ENCODE results near the gene TMEM232. TPM values are rescaled to one million over a fixed set of nuclear protein-coding genes. Genes with fewer than 3 reads are reported as not detected.

TMEM232 gene
- total RNA-seq (2.0 TPM), polyA plus RNA-seq (2.3 TPM)
- long read RNA-seq, donor 1: 0 reads
- long read RNA-seq, donor 2: 0 reads
- long read RNA-seq, donor 3: 0 reads
- long read RNA-seq, donor 4: 0 reads
- long read RNA-seq, donor 5: 0 reads
- long read RNA-seq, donor 6: 0 reads
- long read RNA-seq, donor 7: 0 reads
- long read RNA-seq, donor 8: 0 reads
- long read RNA-seq, donor 9: 0 reads
- long read RNA-seq, donor 10, partial matches to known transcripts: 0 of 11 reads
- long read RNA-seq, donor 10, other reads (novel, unspliced or antisense): 11 of 11 reads

DNA sequence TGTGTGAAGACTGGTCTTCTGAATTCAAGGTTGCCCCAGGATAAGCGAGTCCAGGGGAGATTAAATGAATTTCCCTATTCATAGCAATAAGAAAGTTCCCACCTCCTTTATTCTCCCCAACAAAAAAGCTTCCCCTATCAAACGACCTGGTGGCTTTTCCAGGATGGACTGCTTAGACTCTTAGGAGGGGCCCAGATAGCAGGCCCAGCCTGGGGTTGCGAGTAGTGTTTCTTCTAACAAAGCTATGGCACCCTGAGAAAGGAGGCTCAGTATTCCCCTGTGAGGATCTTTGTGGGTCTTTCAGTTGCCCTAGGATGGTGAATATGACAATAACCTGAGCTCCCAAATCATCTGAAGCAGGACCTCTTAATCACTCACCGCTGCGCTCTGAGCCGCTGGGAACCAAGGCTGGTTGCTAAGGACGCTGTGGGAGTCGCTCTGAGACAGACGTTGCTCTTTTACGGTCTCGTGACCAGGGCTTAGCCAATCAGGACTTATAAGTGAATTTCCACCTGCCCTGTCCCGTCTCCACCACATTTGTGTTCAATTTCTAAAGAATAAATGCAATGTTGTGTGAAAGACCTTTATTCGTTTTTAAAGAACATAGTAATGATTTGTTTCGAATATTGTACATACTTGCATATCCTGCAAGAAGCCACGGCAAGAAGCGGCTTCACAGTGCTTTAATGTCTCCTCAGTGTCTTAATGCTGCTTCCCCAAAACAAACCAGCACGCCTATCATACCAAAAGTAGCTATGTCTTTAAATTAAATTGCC, at the start of gene TMEM232:
Gene TMEM232, minus strand, starts transcription at position 423 of the 776 bp plus-strand sequence. CDS start 59,319 bp downstream, outside the sequence.
- Histone ChIP-seq H3K27me3 (ENCODE audit: control insufficient read depth in 2 of 2, insufficient read depth in 1 of 2, low read length in 1 of 2) (no peaks in the 10 kb centered on the region), H3K4me3 (ENCODE audit: low read length in 2 of 2) (peak within 1 kb of the TSS; percentile 57 to 62), H3K9me3 (ENCODE audit: control insufficient read depth in 2 of 2, insufficient read depth in 1 of 2, low read length in 1 of 2) (peaks cover 0 to 3% of the 10 kb centered on the region in 2 donors), H3K4me1 (ENCODE audit: control insufficient read depth in 2 of 2, insufficient read depth in 2 of 2, low read length in 2 of 2) (no peaks in the 10 kb centered on the region), H3K36me3 (ENCODE audit: control insufficient read depth in 2 of 2, insufficient read depth in 2 of 2, low read length in 1 of 2) (no peaks in the 10 kb centered on the region), H3K27ac (ENCODE audit: low read depth in 1 of 2, low read length in 1 of 2) (peak within 1 kb of the TSS in 1 of 2 donors; percentile 3)
- DNase-seq (ENCODE audit: low read depth in 6 of 9, low spot score in 9 of 9): peak; percentile 46 to 91 (median 77)
- WGBS: 32% methylated on average over 17 of the region's 17 CpGs

DNA sequence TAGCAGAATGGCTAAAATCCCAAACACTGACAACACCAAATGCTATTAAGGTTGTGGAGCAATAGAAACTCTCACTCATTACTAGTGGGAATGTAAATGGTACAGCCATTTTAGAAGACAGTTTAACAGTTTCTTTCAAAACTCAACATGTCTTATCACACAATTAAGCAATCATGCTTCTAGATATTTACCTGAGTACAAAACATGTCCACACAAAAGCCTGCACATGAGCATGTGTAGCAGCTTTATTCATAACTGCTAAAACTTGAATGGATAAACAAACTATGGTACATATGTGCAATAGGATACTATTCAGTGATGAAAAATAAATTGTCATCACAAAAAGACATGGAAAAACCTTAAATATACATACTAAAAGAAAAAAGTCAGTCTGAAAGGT, 43.8 kb upstream of the TMEM232 start:
- no peak overlapping the region for H3K27ac ChIP-seq (ENCODE audit: low read depth in 1 of 2, low read length in 1 of 2)
- DNase-seq (ENCODE audit: low read depth in 6 of 9, low spot score in 9 of 9): no peak
- no peaks in the 10 kb centered on the region for H3K4me1 ChIP-seq (ENCODE audit: control insufficient read depth in 2 of 2, insufficient read depth in 2 of 2, low read length in 2 of 2)
- H3K27me3 ChIP-seq (ENCODE audit: control insufficient read depth in 2 of 2, insufficient read depth in 1 of 2, low read length in 1 of 2): no peaks in the 10 kb centered on the region
- no peaks in the 10 kb centered on the region for H3K9me3 ChIP-seq (ENCODE audit: control insufficient read depth in 2 of 2, insufficient read depth in 1 of 2, low read length in 1 of 2)
- no peaks in the 10 kb centered on the region for H3K36me3 ChIP-seq (ENCODE audit: control insufficient read depth in 2 of 2, insufficient read depth in 2 of 2, low read length in 1 of 2)
- H3K4me3 ChIP-seq (ENCODE audit: low read length in 2 of 2): no peak overlapping the region

DNA sequence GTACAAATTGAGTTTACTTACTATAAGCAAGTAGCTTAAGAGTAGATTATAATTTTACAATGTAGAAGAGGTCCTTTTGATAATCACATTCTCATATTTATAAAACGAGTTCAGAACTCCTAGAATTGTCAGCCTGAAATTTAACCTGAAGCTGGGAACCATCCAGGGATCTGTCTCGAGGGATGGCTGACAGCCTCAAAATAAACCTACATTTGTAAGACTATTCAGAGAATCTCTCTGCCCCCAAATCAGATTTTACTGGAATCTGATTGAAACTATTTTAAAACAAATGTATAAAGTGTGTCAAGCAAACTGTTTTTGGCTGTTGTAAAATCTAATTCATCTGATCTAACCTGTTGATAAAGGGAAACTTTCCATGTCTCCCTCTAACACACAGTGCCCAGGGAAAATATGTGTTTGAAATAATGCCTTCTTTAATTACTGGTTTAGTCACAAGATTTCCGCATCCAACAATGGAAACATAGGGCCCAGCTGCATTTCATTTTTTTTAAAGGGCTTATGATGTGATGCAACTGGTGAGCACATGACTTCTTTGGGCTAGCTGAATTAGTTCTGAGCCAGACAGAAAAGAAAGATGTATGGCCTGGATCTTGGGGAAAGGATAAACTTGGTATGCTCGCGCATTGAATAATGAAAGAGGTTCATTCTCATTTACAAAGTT, 42.7 kb upstream of the TMEM232 start:
- 82% methylated on average over 5 of the region's 5 CpGs for WGBS
- H3K4me1 ChIP-seq (ENCODE audit: control insufficient read depth in 2 of 2, insufficient read depth in 2 of 2, low read length in 2 of 2): no peaks in the 10 kb centered on the region
- no peak overlapping the region for H3K27ac ChIP-seq (ENCODE audit: low read depth in 1 of 2, low read length in 1 of 2)
- no peaks in the 10 kb centered on the region for H3K36me3 ChIP-seq (ENCODE audit: control insufficient read depth in 2 of 2, insufficient read depth in 2 of 2, low read length in 1 of 2)
- H3K4me3 ChIP-seq (ENCODE audit: low read length in 2 of 2): no peak overlapping the region
- DNase-seq (ENCODE audit: low read depth in 6 of 9, low spot score in 9 of 9): no peak
- H3K27me3 ChIP-seq (ENCODE audit: control insufficient read depth in 2 of 2, insufficient read depth in 1 of 2, low read length in 1 of 2): no peaks in the 10 kb centered on the region
- no peaks in the 10 kb centered on the region for H3K9me3 ChIP-seq (ENCODE audit: control insufficient read depth in 2 of 2, insufficient read depth in 1 of 2, low read length in 1 of 2)

DNA sequence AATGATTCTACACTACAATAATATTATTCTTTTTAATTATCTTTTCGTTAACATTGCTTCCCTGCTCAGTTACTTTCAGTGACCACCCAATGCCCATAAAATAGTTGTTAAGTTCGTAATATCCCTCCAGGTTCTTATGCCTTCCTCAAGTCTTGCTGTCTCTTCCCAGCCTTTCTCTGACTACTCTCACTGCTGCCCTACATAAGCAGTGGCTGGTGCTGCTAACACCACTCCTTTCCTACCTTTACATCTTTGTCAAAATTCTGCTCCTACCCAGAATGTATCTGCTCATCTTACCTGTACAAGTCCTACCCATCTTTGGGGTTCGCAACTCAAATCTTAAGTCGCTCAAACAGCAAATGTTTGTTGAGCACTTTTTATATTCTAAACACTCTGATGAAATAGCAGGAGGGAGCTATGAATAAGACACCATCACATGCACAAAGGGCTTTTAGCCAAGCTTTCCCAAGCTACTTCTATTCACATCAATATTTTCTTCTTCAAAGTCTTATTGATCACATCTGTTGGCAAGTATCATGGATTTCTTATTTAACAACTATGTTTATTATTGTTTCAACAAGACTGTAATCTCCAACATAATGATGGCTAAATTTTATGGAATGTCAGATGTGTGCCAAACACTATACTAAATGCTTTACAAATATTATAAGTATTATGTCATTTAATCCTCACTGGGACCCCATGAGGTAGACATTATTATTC, 41.8 kb upstream of the TMEM232 start:
- WGBS: 84% methylated on average over 4 of the region's 4 CpGs
- Histone ChIP-seq H3K27me3 (ENCODE audit: control insufficient read depth in 2 of 2, insufficient read depth in 1 of 2, low read length in 1 of 2) (no peaks in the 10 kb centered on the region), H3K4me3 (ENCODE audit: low read length in 2 of 2) (no peak overlapping the region), H3K36me3 (ENCODE audit: control insufficient read depth in 2 of 2, insufficient read depth in 2 of 2, low read length in 1 of 2) (no peaks in the 10 kb centered on the region), H3K27ac (ENCODE audit: low read depth in 1 of 2, low read length in 1 of 2) (no peak overlapping the region), H3K4me1 (ENCODE audit: control insufficient read depth in 2 of 2, insufficient read depth in 2 of 2, low read length in 2 of 2) (no peaks in the 10 kb centered on the region), H3K9me3 (ENCODE audit: control insufficient read depth in 2 of 2, insufficient read depth in 1 of 2, low read length in 1 of 2) (no peaks in the 10 kb centered on the region)
- no peak for DNase-seq (ENCODE audit: low read depth in 6 of 9, low spot score in 9 of 9)

DNA sequence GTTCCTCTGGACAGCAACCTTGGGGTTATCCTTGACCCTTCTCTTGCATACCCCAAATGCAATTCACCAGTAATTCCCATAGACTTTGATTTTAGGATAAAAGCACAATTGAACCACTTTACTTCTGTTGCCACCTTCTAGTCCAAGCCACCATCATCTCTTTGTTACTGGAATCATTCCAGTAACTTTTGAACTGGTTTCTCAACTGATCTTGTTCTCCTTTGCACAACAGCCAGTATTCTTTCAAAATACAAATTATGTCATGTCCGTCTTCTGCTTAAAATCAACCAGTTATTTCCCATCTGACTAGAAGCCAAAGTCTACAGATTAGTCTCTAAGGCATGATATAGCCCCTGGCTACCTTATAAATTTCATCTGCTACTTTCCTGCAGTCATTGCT, 33.7 kb upstream of the TMEM232 start:
- H3K4me1 ChIP-seq (ENCODE audit: control insufficient read depth in 2 of 2, insufficient read depth in 2 of 2, low read length in 2 of 2): no peaks in the 10 kb centered on the region
- H3K36me3 ChIP-seq (ENCODE audit: control insufficient read depth in 2 of 2, insufficient read depth in 2 of 2, low read length in 1 of 2): peaks cover 0 to 45% of the 10 kb centered on the region in 2 donors
- no peaks in the 10 kb centered on the region for H3K27me3 ChIP-seq (ENCODE audit: control insufficient read depth in 2 of 2, insufficient read depth in 1 of 2, low read length in 1 of 2)
- no peak overlapping the region for H3K4me3 ChIP-seq (ENCODE audit: low read length in 2 of 2)
- WGBS: 98% methylated on average over 1 of the region's 1 CpG
- H3K9me3 ChIP-seq (ENCODE audit: control insufficient read depth in 2 of 2, insufficient read depth in 1 of 2, low read length in 1 of 2): no peaks in the 10 kb centered on the region
- DNase-seq (ENCODE audit: low read depth in 6 of 9, low spot score in 9 of 9): no peak
- no peak overlapping the region for H3K27ac ChIP-seq (ENCODE audit: low read depth in 1 of 2, low read length in 1 of 2)

DNA sequence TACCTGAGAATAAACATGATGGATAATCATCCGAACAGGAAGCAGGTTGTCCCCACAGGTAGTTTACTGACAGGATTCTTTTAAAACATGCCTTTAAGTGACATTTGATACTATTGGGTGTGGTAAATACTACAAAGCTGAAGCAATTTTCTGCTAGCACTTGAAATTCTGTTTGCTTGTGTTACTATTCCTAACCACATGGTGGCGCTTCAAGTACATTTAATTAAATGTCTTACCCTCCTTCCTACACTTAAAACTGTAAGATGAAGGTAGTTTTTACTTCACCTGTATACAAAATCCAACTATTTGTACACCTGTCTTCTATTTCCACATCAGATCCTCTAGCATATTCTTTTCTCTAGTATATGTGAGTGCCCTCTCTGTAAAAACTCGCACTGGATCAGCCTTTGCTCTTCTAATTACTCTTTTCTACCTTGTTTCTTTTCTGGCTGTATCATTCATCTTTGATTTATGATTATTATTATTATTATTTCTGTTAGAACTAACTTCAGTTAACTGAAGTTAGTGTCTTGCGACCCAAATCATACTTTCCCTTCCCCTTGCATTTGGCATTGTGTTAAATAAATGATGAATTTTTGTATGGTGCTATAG, 30.8 kb upstream of the TMEM232 start:
- DNase-seq (ENCODE audit: low read depth in 6 of 9, low spot score in 9 of 9): peak in 7 of 9 donors; percentile 21 to 73 (median 54)
- WGBS: 65% methylated on average over 4 of the region's 4 CpGs

DNA sequence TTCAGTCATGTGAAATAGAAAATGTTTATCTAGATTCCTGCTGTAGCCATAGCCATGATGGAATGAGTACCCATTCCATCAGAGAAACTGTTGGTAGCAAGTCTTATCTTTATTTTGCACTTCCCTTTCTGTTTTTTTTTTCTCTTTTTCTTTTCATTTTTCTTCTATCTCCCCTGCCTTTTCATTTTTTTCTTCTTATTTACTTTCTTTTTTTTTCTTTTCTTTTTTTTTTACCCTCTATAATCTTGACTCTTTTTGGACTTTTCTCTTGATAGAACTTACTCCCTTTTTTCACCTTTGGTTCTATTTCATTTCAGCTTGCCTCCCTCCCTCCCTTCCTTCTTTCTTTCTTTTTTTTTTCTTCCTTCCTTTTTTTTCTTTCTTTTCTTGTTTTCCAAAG, 27.7 kb upstream of the TMEM232 start:
- Histone ChIP-seq H3K9me3 (ENCODE audit: control insufficient read depth in 2 of 2, insufficient read depth in 1 of 2, low read length in 1 of 2) (no peaks in the 10 kb centered on the region), H3K27ac (ENCODE audit: low read depth in 1 of 2, low read length in 1 of 2) (no peak overlapping the region), H3K4me1 (ENCODE audit: control insufficient read depth in 2 of 2, insufficient read depth in 2 of 2, low read length in 2 of 2) (no peaks in the 10 kb centered on the region), H3K27me3 (ENCODE audit: control insufficient read depth in 2 of 2, insufficient read depth in 1 of 2, low read length in 1 of 2) (no peaks in the 10 kb centered on the region), H3K36me3 (ENCODE audit: control insufficient read depth in 2 of 2, insufficient read depth in 2 of 2, low read length in 1 of 2) (peaks cover 2 to 43% of the 10 kb centered on the region in 2 donors), H3K4me3 (ENCODE audit: low read length in 2 of 2) (no peak overlapping the region)
- DNase-seq (ENCODE audit: low read depth in 6 of 9, low spot score in 9 of 9): no peak

More for the DNA sequence above, 30.8 kb upstream of the TMEM232 start:
- Histone ChIP-seq H3K36me3 (ENCODE audit: control insufficient read depth in 2 of 2, insufficient read depth in 2 of 2, low read length in 1 of 2) (peaks cover 0 to 52% of the 10 kb centered on the region in 2 donors), H3K9me3 (ENCODE audit: control insufficient read depth in 2 of 2, insufficient read depth in 1 of 2, low read length in 1 of 2) (no peaks in the 10 kb centered on the region), H3K27ac (ENCODE audit: low read depth in 1 of 2, low read length in 1 of 2) (no peak overlapping the region), H3K27me3 (ENCODE audit: control insufficient read depth in 2 of 2, insufficient read depth in 1 of 2, low read length in 1 of 2) (no peaks in the 10 kb centered on the region), H3K4me1 (ENCODE audit: control insufficient read depth in 2 of 2, insufficient read depth in 2 of 2, low read length in 2 of 2) (no peaks in the 10 kb centered on the region), H3K4me3 (ENCODE audit: low read length in 2 of 2) (no peak overlapping the region)

DNA sequence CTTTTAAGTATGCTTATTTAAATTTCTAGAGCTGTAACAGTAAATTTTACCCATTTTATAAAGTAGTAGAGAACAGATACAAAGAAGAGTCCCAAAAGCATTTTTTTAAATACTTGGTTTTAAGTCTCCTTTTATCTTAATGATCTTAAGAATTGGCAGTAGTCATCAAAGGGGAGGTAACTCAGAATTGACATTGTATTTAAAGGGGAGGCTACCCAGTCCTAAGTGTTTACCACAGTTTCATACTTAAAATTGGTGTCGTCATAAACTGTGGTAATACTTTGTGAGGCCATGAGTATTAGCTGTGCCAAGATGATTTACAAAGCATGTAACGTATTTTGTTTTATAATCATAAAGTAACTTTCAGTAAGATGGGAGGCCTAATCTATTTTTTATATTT, 27.1 kb upstream of the TMEM232 start:
- no peak overlapping the region for H3K4me3 ChIP-seq (ENCODE audit: low read length in 2 of 2)
- no peaks in the 10 kb centered on the region for H3K9me3 ChIP-seq (ENCODE audit: control insufficient read depth in 2 of 2, insufficient read depth in 1 of 2, low read length in 1 of 2)
- peaks cover 2 to 40% of the 10 kb centered on the region in 2 donors for H3K36me3 ChIP-seq (ENCODE audit: control insufficient read depth in 2 of 2, insufficient read depth in 2 of 2, low read length in 1 of 2)
- WGBS: 99% methylated on average over 2 of the region's 2 CpGs
- no peak overlapping the region for H3K27ac ChIP-seq (ENCODE audit: low read depth in 1 of 2, low read length in 1 of 2)
- no peaks in the 10 kb centered on the region for H3K27me3 ChIP-seq (ENCODE audit: control insufficient read depth in 2 of 2, insufficient read depth in 1 of 2, low read length in 1 of 2)
- H3K4me1 ChIP-seq (ENCODE audit: control insufficient read depth in 2 of 2, insufficient read depth in 2 of 2, low read length in 2 of 2): no peaks in the 10 kb centered on the region
- no peak for DNase-seq (ENCODE audit: low read depth in 6 of 9, low spot score in 9 of 9)

Data from thymus (tissue), 14 donors.